Spleen (tissue), 11 donors: ENCODE results near the gene MGME1. TPM values are rescaled to one million over a fixed set of nuclear protein-coding genes. Genes with fewer than 3 reads are reported as not detected.

Experiments used
- DNase-seq: peaks from one replicate; pipeline ENCODE4 v3.0.0-alpha.2; 2020
- H3K27ac ChIP-seq, 8 donors: fragments of 200-600 bp; sonication (generic) in 7 of 8; 1 replicate in 4 of 8; 2 replicates in 4 of 8; pipeline versions ENCODE4 v1.5.0 to v1.8.0; 2016 to 2021; ENCODE audit warnings: inconsistent platforms in 4 of 8, mild to moderate bottlenecking in 4 of 8, moderate library complexity in 1 of 8
- H3K27me3 ChIP-seq, 7 donors: fragments of 200-600 bp; sonication (generic) in 6 of 7; replicated peaks in 1 of 7; 1 replicate in 4 of 7; 2 replicates in 3 of 7; pipeline versions ENCODE4 v1.5.0 to v1.8.0; 2016 to 2021; ENCODE audit warnings: inconsistent platforms in 3 of 7, mild to moderate bottlenecking in 1 of 7
- H3K36me3 ChIP-seq, 6 donors: fragments of 200-600 bp; sonication (generic) in 5 of 6; 1 replicate in 4 of 6; 2 replicates in 2 of 6; pipeline versions ENCODE4 v1.5.0 to v1.8.0; 2016 to 2021; ENCODE audit warnings: inconsistent platforms in 2 of 6
- H3K4me1 ChIP-seq, 6 donors: fragments of 200-600 bp; sonication (generic) in 5 of 6; 1 replicate in 3 of 6; 2 replicates in 3 of 6; pipeline versions ENCODE4 v1.5.0 to v1.8.0; 2016 to 2021; ENCODE audit warnings: inconsistent platforms in 3 of 6
- H3K4me3 ChIP-seq, 8 donors: fragments of 200-600 bp; sonication (generic) in 7 of 8; 1 replicate in 4 of 8; 2 replicates in 4 of 8; pipeline versions ENCODE4 v1.5.0 to v1.8.0; 2016 to 2021; ENCODE audit warnings: inconsistent platforms in 4 of 8, mild to moderate bottlenecking in 4 of 8, moderate library complexity in 2 of 8
- H3K9me3 ChIP-seq, 8 donors: fragments of 200-600 bp; sonication (generic) in 7 of 8; 1 replicate in 4 of 8; 2 replicates in 4 of 8; pipeline versions ENCODE4 v1.5.0 to v1.8.0; 2016 to 2021; ENCODE audit warnings: inconsistent platforms in 4 of 8
- CTCF ChIP-seq, 11 experiments: fragments of 200-600 bp in 7 of 11; fragments of 450-650 bp in 4 of 11; sonication (generic) in 4 of 11; IDR thresholded peaks in 8 of 11; conservative IDR thresholded peaks in 3 of 11; 1 replicate in 7 of 11; 2 replicates in 4 of 11; pipeline versions ENCODE4 v1.4.0 to v1.8.0; 2016 to 2021; ENCODE audit warnings: antibody characterized with exemption in 11 of 11, inconsistent platforms in 4 of 11, mild to moderate bottlenecking in 1 of 11
- POLR2A ChIP-seq, 3 donors: fragments of 450-650 bp; IDR thresholded peaks; one replicate each; pipeline ENCODE4 v1.5.1; 2017; ENCODE audit warnings: antibody characterized with exemption in 3 of 3, mild to moderate bottlenecking in 1 of 3
- POLR2AphosphoS5 ChIP-seq, 3 donors: sonication (generic); formaldehyde crosslinking; IDR thresholded peaks; one replicate each; pipeline ENCODE4 v1.5.1; 2017; ENCODE audit warnings: antibody characterized with exemption in 3 of 3
- WGBS, 5 donors: extraction: QIAGEN DNeasy Blood & Tissue Kit in 3 of 5; methylation state at CpG; one replicate each; pipeline versions ENCODE4 v1.1.5 to v1.1.7; 2013 to 2018; 5-methylcytosine and 5-hydroxymethylcytosine counted together
- intact Hi-C: fragments of 100-400 bp; cut with DNase I; formaldehyde crosslinking; loops from one replicate; pipeline ENCODE4 v1.15.0; 2023; ENCODE audit warnings: low total_unique reads
- polyA plus RNA-seq, 3 donors: library from polyadenylated mRNA; stranded (reverse); fragments of 200-250 nt; gene quantifications; one replicate each; pipeline ENCODE4 v1.2.1, GENCODE V29; 2013
- total RNA-seq, 7 donors: library from RNA; depleted of rRNA in 3 of 7; stranded (reverse); fragments of >200 nt in 3 of 7; fragmentation: NEBNext Ultra II Directional in 4 of 7; extraction: Animal tissue kit (Norgen Biotek cat#: 25700) in 4 of 7; gene quantifications; one replicate each; pipeline versions ENCODE4 v1.1.0 to v1.2.1, GENCODE V29; 2016 to 2021
- donor health status: healthy with polysubstance abuse.
- donor health status: DM: no; HTN: no; CAD: no; lungs with moderate emphysema.
- donor health status: DM: no; HTN: no; CAD: no.
- donor health status: Bipolar disorder and iron deficiency.
- donor health status: healthy.
- donor health status: DM: no; HTN: no; CAD: no.
- donor health status: DM: yes; HTN: yes; CAD: no.

MGME1 gene
- total and polyA plus RNA-seq, 10 donors: 20.9 to 33.4 (median 27.6) TPM

GRCh38 chr20:17967521-17968365 lies 1.1 kb upstream of the MGME1 start:
- Histone ChIP-seq H3K27ac (peak overlapping the region; percentile 95 to 99 (median 98)), H3K27me3 (no peaks in the 10 kb centered on the region), H3K36me3 (no peaks in the 10 kb centered on the region), H3K4me1 (peaks cover 31 to 85% (median 75%) of the 10 kb centered on the region in 6 donors), H3K4me3 (peak overlapping the region; percentile 76 to 94 (median 86)), H3K9me3 (no peaks in the 10 kb centered on the region)
- intact Hi-C loops: no loop called here
- no peak for DNase-seq
- TF ChIP-seq POLR2A (IDR thresholded peaks at IDR 0.05): peak in 1 of 3 donors; percentile 16
- no peak for TF ChIP-seq CTCF (IDR thresholded peaks at IDR 0.05 in 8 of 11, conservative IDR thresholded peaks at IDR 0.05 in 3 of 11)
- 0 to 1% (median 0%) methylated on average over 27 to 41 of the region's 41 CpGs for WGBS, 5 donors

GRCh38 chr20:17969278-17969883 lies 563 bp downstream of the MGME1 start:
- no peak for TF ChIP-seq POLR2A (IDR thresholded peaks at IDR 0.05)
- TF ChIP-seq POLR2AphosphoS5 (IDR thresholded peaks at IDR 0.05): no peak
- no peak for TF ChIP-seq CTCF (IDR thresholded peaks at IDR 0.05 in 8 of 11, conservative IDR thresholded peaks at IDR 0.05 in 3 of 11)
- H3K36me3 ChIP-seq: no peaks in the 10 kb centered on the region
- peak overlapping the region; percentile 76 to 94 (median 89) for H3K4me3 ChIP-seq
- DNase-seq: no peak
- H3K27me3 ChIP-seq: no peaks in the 10 kb centered on the region
- intact Hi-C loops: no loop called here
- H3K9me3 ChIP-seq: no peaks in the 10 kb centered on the region
- H3K4me1 ChIP-seq: peaks cover 31 to 85% (median 75%) of the 10 kb centered on the region in 6 donors
- peak overlapping the region; percentile 95 to 99 (median 98) for H3K27ac ChIP-seq
- WGBS, 5 donors: 0 to 1% (median 0%) methylated on average over 18 to 28 of the region's 28 CpGs

- intact Hi-C loops: no loop called here
- DNase-seq: peak; percentile 89
- Histone ChIP-seq H3K9me3 (no peaks in the 10 kb centered on the region), H3K4me3 (peak overlapping the region; percentile 76 to 94 (median 89)), H3K36me3 (no peaks in the 10 kb centered on the region), H3K27me3 (no peaks in the 10 kb centered on the region), H3K27ac (peak overlapping the region; percentile 95 to 99 (median 98)), H3K4me1 (peaks cover 26 to 85% (median 73%) of the 10 kb centered on the region in 6 donors)
- WGBS, 5 donors: 3 to 8% (median 5%) methylated on average over 9 of the region's 9 CpGs
- TF ChIP-seq POLR2AphosphoS5 (IDR thresholded peaks at IDR 0.05) (peak in 2 of 3 donors; percentile 78 to 89), CTCF (IDR thresholded peaks at IDR 0.05 in 8 of 11, conservative IDR thresholded peaks at IDR 0.05 in 3 of 11) (no peak), POLR2A (IDR thresholded peaks at IDR 0.05) (peak in 1 of 3 donors; percentile 72)
These were observed 1.1 kb downstream of the MGME1 start for GRCh38 chr20:17969884-17970409.
